Breast epithelium (tissue), 4 donors: Measurements from ENCODE around the gene KPTN. TPM values are rescaled to one million over a fixed set of nuclear protein-coding genes. Genes with fewer than 3 reads are reported as not detected.

Experiments used
- DNase-seq, 2 donors: peaks; one replicate each; pipeline ENCODE4 v3.0.0-alpha.2; 2019; ENCODE audit warnings: low spot score in 2 of 2
- H3K27ac ChIP-seq, 2 donors: fragments of 200-600 bp; sonication (generic) in 1 of 2; one replicate each; pipeline ENCODE4 v1.5.1; 2016 to 2019; ENCODE audit warnings: mild to moderate bottlenecking in 1 of 2
- H3K27me3 ChIP-seq, 2 donors: fragments of 200-600 bp; sonication (generic) in 1 of 2; one replicate each; pipeline versions ENCODE4 v1.5.1 to v1.6.0; 2017 to 2019; ENCODE audit warnings: control low read depth in 1 of 2, mild to moderate bottlenecking in 1 of 2
- H3K36me3 ChIP-seq: fragments of 200-600 bp; one replicate; pipeline ENCODE4 v1.5.1; 2019
- H3K4me1 ChIP-seq, 2 donors: fragments of 200-600 bp; sonication (generic); one replicate each; pipeline ENCODE4 v1.5.1; 2016 to 2019; ENCODE audit warnings: control low read depth in 1 of 2
- H3K4me3 ChIP-seq, 3 donors: fragments of 200-600 bp; sonication (generic); 1 replicate in 2 of 3; 2 replicates in 1 of 3; pipeline ENCODE4 v1.5.1; 2016 to 2019; ENCODE audit warnings: mild to moderate bottlenecking in 3 of 3, moderate library complexity in 2 of 3
- H3K9me3 ChIP-seq, 2 donors: fragments of 200-600 bp; sonication (generic) in 1 of 2; one replicate each; pipeline ENCODE4 v1.5.1; 2016 to 2019; ENCODE audit warnings: control low read depth in 1 of 2
- POLR2A ChIP-seq: fragments of 450-650 bp; IDR thresholded peaks from one replicate; pipeline ENCODE4 v1.6.1; 2016; ENCODE audit warnings: antibody characterized with exemption, mild to moderate bottlenecking, moderate library complexity
- POLR2AphosphoS5 ChIP-seq, 3 donors: sonication (generic); formaldehyde crosslinking; IDR thresholded peaks; one replicate each; pipeline ENCODE4 v1.6.1; 2017; ENCODE audit warnings: antibody characterized with exemption in 3 of 3
- intact Hi-C: fragments of 100-400 bp; cut with DNase I; formaldehyde crosslinking; loops from one replicate; pipeline ENCODE4 v1.15.1; 2023; ENCODE audit warnings: low total_unique reads
- total RNA-seq, 3 donors: library from RNA; depleted of rRNA; stranded (reverse); fragments of >200 nt; gene quantifications; one replicate each; pipeline ENCODE4 v1.1.0, GENCODE V29; 2016
- TF ChIP-seq, protein P1 (sequence below), 3 donors: fragments of 450-650 bp; IDR thresholded peaks; one replicate each; pipeline ENCODE4 v1.5.1; 2016 to 2017; ENCODE audit warnings: antibody characterized with exemption in 3 of 3, mild to moderate bottlenecking in 3 of 3, moderate library complexity in 3 of 3

Gene KPTN
- total RNA-seq, 3 donors from 2014 or later: 4.6 to 6.6 (median 6.3) TPM

DNA sequence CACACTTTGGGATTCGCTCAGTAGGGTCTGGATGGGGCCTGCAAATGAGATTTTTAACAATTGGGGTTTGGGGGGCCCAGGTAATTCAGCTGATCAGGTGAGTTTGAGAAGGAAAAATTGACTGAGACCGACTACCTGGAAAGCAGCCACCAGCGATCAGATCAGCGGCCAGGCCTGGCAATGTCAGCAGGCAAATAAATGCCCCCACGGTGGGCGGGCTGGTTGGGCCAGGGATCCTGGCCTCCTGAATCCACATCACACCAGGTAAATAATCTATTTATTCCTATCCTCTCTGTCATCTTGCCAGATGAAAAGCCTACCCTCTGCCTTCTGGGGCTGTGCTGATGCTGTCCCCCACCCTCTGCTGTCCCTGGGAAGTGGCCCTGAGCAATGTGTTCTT is 21.5 kb upstream of the KPTN start:
- TF ChIP-seq POLR2AphosphoS5 (IDR thresholded peaks at IDR 0.05) (no peak), POLR2A (no peak)
- TF ChIP-seq, protein P1, sequence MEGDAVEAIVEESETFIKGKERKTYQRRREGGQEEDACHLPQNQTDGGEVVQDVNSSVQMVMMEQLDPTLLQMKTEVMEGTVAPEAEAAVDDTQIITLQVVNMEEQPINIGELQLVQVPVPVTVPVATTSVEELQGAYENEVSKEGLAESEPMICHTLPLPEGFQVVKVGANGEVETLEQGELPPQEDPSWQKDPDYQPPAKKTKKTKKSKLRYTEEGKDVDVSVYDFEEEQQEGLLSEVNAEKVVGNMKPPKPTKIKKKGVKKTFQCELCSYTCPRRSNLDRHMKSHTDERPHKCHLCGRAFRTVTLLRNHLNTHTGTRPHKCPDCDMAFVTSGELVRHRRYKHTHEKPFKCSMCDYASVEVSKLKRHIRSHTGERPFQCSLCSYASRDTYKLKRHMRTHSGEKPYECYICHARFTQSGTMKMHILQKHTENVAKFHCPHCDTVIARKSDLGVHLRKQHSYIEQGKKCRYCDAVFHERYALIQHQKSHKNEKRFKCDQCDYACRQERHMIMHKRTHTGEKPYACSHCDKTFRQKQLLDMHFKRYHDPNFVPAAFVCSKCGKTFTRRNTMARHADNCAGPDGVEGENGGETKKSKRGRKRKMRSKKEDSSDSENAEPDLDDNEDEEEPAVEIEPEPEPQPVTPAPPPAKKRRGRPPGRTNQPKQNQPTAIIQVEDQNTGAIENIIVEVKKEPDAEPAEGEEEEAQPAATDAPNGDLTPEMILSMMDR (IDR thresholded peaks at IDR 0.05): no peak
- DNase-seq: no peak
- Histone ChIP-seq H3K27me3 (no peaks in the 10 kb centered on the region), H3K9me3 (no peaks in the 10 kb centered on the region), H3K27ac (peak overlapping the region; percentile 53 to 99), H3K4me1 (peaks cover 28 to 36% of the 10 kb centered on the region in 2 donors), H3K4me3 (no peak overlapping the region), H3K36me3 (no peaks in the 10 kb centered on the region)
- intact Hi-C loops: no loop called here

DNA sequence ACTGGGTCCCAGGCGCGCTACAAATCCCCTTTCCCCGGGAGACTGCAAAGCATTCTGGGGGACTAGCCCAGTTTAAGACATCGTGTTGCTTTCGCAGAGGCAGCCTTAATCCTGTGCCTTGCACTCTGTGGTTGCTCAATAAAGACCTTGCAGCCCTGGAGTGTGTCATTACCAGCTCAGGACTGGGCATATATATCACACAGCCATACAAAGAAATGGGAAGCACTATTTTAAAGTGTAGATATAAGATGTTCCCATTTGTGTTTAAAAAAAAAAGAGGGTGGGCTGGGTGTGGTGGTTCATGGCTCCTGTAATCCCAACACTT is 19.8 kb upstream of the KPTN start:
- TF ChIP-seq, protein P1 (IDR thresholded peaks at IDR 0.05): no peak
- TF ChIP-seq POLR2A (no peak), POLR2AphosphoS5 (IDR thresholded peaks at IDR 0.05) (no peak)
- Histone ChIP-seq H3K36me3 (no peaks in the 10 kb centered on the region), H3K4me3 (no peak overlapping the region), H3K9me3 (no peaks in the 10 kb centered on the region), H3K4me1 (peaks cover 17 to 24% of the 10 kb centered on the region in 2 donors), H3K27ac (no peak overlapping the region), H3K27me3 (no peaks in the 10 kb centered on the region)
- DNase-seq: no peak
- intact Hi-C loops: no loop called here

DNA sequence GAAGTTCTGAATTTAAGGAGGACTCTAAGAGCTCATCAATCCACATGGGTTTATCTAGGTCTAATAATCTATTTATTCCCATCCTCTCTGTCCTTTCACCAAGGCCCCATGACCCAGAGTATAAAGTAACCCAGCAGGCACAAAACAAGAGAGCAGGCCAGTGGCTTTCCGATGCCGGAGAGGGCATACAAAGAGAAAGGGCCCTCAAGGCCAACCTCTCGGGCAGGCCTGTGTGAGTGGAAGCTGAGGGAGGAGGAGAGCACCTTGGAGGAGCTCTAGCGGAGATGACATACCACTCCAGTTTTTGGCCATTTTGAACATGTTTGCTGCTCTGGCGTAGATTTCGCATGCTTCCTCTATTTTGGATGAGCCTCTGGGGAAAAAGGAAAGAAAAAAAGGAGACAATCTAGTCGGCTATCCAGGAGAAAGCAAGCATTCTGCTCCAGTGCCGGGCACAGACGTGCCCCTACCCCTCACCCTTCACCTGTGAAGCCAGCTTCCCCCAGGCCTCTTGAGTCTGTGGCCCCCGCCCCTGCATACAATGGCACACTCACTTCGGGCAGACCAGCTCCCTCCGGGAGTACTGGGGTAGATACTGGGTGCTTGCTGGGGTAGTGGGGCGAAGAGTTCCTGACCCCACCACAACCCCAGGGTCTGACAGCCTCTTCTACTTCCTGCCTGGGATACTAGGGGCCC is 19.3 kb upstream of the KPTN start:
- H3K36me3 ChIP-seq: no peaks in the 10 kb centered on the region
- TF ChIP-seq POLR2AphosphoS5 (IDR thresholded peaks at IDR 0.05) (no peak), POLR2A (no peak)
- TF ChIP-seq, protein P1 (IDR thresholded peaks at IDR 0.05): no peak

DNA sequence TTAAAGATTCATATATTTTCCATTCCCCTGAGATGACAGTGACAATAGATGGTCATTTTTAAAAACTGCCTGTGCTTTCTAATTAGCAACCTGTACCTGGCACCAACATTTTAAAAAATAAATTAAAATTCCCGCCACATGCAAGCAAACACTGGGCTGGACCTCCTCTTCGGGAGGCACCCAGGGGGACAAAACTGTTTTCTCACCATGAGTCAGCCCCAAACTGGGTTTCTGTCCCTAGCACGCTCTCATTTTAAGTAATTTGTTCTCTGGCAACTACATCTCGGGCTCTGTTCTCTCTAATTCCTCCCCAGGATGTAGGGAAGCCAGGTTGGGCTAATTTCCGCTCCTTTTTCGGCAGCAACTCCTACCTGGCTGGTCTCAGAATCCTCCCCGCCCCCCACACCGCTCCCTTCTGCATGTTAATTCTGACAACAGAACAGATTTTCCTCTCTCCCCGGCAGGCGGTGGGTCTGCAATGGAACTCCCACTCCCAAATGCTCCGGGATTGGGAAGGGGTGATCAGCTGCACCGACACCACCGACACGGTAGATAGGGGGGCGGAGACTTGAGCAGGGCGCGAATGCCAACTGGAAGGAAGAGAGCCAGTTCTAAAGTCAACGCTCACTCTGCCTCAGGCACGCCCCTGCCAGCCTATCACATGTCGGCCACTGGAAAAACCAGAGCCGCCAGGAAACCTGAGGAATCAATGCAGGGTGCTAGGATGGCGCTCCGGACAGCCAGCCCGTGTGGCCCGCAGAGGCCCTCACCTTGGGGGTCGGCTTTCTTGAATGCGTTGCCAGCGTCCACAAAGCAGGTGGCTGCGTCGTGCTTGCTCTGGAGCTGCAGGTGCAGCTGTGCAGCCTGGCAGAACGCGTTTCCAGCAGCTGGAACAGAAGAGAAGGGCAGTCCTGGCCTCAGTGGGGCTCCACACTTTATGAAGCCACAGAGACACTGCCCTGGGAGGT is 16.1 kb upstream of the KPTN start:
- Histone ChIP-seq H3K27ac (peak overlapping the region; percentile 42 to 74), H3K4me1 (peaks cover 4 to 8% of the 10 kb centered on the region in 2 donors), H3K36me3 (no peaks in the 10 kb centered on the region), H3K27me3 (no peaks in the 10 kb centered on the region), H3K9me3 (no peaks in the 10 kb centered on the region), H3K4me3 (peak overlapping the region in 1 of 3 donors; percentile 16)
- intact Hi-C loops: no loop called here
- TF ChIP-seq, protein P1 (IDR thresholded peaks at IDR 0.05): no peak
- no peak for TF ChIP-seq POLR2A
- TF ChIP-seq POLR2AphosphoS5 (IDR thresholded peaks at IDR 0.05): no peak
- peak in 1 of 2 donors; percentile 85 for DNase-seq

More for the DNA sequence above, 19.3 kb upstream of the KPTN start:
- H3K27me3 ChIP-seq: no peaks in the 10 kb centered on the region
- H3K27ac ChIP-seq: no peak overlapping the region
- H3K4me1 ChIP-seq: peaks cover 16 to 19% of the 10 kb centered on the region in 2 donors
- no peak for DNase-seq
- H3K9me3 ChIP-seq: no peaks in the 10 kb centered on the region
- intact Hi-C loops: no loop called here
- no peak overlapping the region for H3K4me3 ChIP-seq

DNA sequence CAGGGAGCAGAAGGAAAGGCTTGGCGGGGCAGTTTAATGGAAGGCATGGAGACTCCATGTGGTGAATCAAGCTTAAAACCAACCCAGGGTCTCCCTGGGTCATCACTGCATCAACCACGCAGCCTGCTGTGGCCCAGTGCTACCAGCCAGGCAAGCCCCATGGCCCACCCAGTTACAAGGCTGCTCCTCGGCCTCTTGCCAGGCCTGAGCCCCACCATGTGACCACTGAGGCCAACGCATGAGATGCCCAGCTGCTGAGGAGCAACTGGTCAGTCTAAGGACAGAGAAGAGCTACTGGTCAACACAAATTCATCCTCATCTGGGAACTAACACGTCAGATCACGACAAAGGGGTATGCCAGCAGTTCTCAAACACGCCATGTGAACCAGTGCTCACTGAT is 15.4 kb upstream of the KPTN start:
- no peak overlapping the region for H3K4me3 ChIP-seq
- no peaks in the 10 kb centered on the region for H3K36me3 ChIP-seq
- no peak for TF ChIP-seq POLR2AphosphoS5 (IDR thresholded peaks at IDR 0.05)
- TF ChIP-seq, protein P1 (IDR thresholded peaks at IDR 0.05): no peak
- no peak for TF ChIP-seq POLR2A
- H3K4me1 ChIP-seq: peaks cover 4 to 8% of the 10 kb centered on the region in 2 donors
- H3K9me3 ChIP-seq: no peaks in the 10 kb centered on the region
- DNase-seq: no peak
- no peaks in the 10 kb centered on the region for H3K27me3 ChIP-seq
- peak overlapping the region in 1 of 2 donors; percentile 21 for H3K27ac ChIP-seq
- intact Hi-C loops: no loop called here
